NCI-H526 treated with DMSO at 0.1 percent for 48 hours (cell line): ENCODE results near the gene TCP11.

Source experiments
- DNase-seq: peaks from one replicate; lab custom pipeline; 2025; lab: John Stamatoyannopoulos, UW

Gene TCP11

GRCh38 chr6:35173044-35173426, 31.9 kb upstream of the TCP11 start:
- no peak for DNase-seq

GRCh38 chr6:35170891-35171290, 29.8 kb upstream of the TCP11 start:
- no peak for DNase-seq

GRCh38 chr6:35170166-35170565, 29.0 kb upstream of the TCP11 start:
- DNase-seq = no peak

GRCh38 chr6:35168461-35168861, 27.3 kb upstream of the TCP11 start:
- no peak for DNase-seq

- no peak for DNase-seq
These were observed 26.4 kb upstream of the TCP11 start for GRCh38 chr6:35167505-35167904.

- no peak for DNase-seq
These were observed 25.4 kb upstream of the TCP11 start for GRCh38 chr6:35166520-35166919.

GRCh38 chr6:35166116-35166515, 25.0 kb upstream of the TCP11 start:
- no peak for DNase-seq

GRCh38 chr6:35165630-35166071, 24.5 kb upstream of the TCP11 start:
- DNase-seq = peak; percentile 70

GRCh38 chr6:35164868-35165267, 23.7 kb upstream of the TCP11 start:
- no peak for DNase-seq

- no peak for DNase-seq
These were observed 23.1 kb upstream of the TCP11 start for GRCh38 chr6:35164277-35164676.

GRCh38 chr6:35163836-35164235, 22.7 kb upstream of the TCP11 start:
- no peak for DNase-seq

- DNase-seq = no peak
These were observed 20.9 kb upstream of the TCP11 start for GRCh38 chr6:35161776-35162607.

- no peak for DNase-seq
These were observed 20.1 kb upstream of the TCP11 start for GRCh38 chr6:35161266-35161665.

GRCh38 chr6:35160642-35161041, 19.5 kb upstream of the TCP11 start:
- no peak for DNase-seq

GRCh38 chr6:35158520-35158919, 17.4 kb upstream of the TCP11 start:
- no peak for DNase-seq

GRCh38 chr6:35154947-35155346, 13.8 kb upstream of the TCP11 start:
- no peak for DNase-seq

- DNase-seq = no peak
These were observed 13.1 kb upstream of the TCP11 start for GRCh38 chr6:35154262-35154661.

- no peak for DNase-seq
These were observed 11.0 kb upstream of the TCP11 start for GRCh38 chr6:35152067-35152707.

- DNase-seq = no peak
These were observed 10.3 kb upstream of the TCP11 start for GRCh38 chr6:35151466-35151865.

- no peak for DNase-seq
These were observed 8.9 kb upstream of the TCP11 start for GRCh38 chr6:35149891-35150566.

GRCh38 chr6:35148167-35148741, 7.1 kb upstream of the TCP11 start:
- DNase-seq = no peak

GRCh38 chr6:35147486-35147885, 6.3 kb upstream of the TCP11 start:
- DNase-seq = no peak

GRCh38 chr6:35147026-35147425, 5.9 kb upstream of the TCP11 start:
- DNase-seq = no peak
